Stimulated activated CD4-positive, alpha-beta T cell treated with anti-CD3 and anti-CD28 coated beads, Interleukin-12 subunit alpha, Interleukin-12 subunit beta, amount 100 ng/mL, for 24 hours (primary cell): Measurements from ENCODE around the gene HM13.
"Not testable (repeated sequence)": the region's sequence is repeated elsewhere in the genome, so short reads cannot be mapped to it uniquely, and the experiment has no call there.

Experiments used
- DNase-seq, 2 experiments: peaks; one replicate each; pipeline ENCODE4 v3.0.0-alpha.2; 2020; ENCODE audit warnings: low read depth in 2 of 2

Gene HM13

DNA sequence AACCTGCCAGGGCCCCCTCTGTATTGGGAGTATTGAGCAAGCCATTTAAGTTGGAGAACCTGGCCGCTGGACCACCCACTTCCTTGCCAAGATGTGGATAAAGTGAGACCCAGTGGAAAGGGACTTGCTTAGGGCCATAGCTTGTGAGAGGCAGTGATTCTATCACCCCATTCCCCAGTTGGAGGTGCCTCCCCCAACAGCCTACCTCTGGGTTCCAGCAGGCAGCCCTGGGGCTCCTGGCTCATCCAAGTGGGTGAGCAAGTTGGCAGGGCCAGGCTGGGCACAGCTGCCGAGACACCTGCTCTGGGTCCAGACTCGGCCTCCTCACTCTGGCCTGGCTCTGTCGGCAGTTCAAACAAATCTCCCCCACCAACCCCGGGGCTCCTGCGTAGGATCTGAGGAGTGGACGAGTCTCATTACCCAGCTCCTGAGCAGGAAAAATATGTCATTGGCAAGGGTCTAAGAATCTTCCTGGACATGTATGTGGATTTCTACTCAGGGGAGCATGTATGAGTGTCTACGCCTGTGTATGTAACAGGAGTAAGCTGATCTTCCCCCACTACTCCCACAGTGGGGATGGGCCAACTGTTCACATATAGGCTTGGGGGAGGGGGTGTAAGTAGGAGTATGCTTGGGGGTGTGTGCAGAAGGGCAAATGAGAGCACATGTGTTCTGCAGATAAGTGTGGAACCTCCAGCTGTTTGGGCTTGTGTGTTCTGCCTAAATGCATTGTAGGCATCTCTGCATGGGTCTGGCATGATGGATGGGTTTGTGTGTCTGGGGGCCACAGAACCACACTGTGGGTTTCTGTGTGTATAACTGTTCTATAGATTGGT, 92.8 kb downstream of the HM13 start:
- no peak for DNase-seq

DNA sequence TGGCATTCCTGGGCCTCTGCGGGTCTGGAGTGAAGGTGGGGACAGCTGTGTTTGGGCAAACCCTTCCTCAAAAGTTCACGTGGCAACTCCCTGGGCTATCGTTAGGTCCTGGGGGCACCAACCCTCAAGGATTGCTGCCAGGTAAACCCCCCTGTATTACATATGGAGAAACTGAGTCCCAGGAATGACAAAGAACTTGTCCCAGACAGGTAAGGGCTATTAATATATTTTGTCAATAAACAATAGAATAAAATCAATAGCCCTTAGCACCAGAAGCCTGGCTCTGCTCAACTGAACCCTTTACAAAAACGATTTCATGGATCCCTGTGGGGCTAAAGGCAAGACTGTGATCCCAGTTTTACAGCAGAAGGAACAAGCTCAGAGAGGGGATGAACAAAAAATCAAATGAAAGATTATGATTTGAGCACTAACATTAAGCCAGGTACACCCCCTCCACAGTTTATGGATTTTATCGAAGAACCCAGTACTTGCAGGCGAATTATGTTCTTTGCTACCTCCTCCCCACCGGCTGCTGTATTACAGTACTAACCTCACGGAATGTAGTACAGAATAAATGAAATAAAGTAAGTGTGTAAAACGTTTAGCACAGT, 93.5 kb downstream of the HM13 start:
- no peak for DNase-seq

DNA sequence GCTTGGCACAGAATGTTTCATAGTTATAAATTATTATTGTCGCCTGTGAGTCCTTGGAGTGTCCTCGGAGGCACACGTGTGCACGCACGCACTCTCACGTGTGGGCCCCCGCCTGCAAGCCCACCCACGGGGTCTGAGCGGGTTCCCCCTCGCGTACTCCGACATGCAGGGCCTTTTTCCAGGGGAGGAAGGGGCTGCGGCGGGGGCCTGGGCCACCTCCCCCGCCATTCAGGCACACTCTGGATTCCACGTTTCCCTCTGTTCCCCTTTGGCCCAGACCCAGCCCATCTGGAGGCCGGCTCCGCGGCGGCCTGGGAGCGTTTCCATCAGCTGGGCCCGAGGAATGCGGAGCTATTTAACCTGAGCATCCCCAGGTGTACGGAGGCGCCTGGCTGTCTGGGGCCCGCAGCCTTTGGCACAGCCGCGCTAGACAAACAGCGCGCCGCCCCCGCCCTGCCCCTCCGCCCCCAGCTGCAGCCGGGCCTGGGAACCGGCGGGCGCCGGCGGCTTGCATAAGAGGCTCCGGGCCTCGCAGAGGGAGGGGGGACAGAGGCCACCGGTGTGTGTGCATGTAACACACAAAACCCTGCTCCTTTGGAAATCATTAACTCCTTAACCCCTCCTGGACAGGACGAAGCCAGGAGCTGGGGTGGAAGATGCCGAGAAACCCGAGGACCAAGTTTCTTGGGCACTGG, 94.2 kb downstream of the HM13 start:
- DNase-seq = no peak

DNA sequence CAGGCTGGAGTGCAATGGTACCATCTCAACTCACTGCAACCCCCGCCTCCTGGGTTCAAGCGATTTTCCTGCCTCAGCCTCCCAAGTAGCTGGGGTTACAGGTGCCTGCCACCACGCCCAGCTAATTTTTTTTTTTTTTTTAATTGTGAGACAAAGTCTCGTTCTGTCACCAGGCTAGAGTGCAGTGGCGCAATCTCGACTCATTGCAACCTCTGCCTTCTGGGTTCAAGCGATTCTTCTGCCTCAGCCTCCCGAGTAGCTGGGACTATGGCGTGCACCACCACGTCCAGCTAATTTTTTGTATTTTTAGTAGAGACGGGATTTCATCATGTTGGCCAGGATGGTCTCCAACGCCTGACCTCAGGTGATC, 98.0 kb downstream of the HM13 start:
- not testable (repeated sequence) for DNase-seq

DNA sequence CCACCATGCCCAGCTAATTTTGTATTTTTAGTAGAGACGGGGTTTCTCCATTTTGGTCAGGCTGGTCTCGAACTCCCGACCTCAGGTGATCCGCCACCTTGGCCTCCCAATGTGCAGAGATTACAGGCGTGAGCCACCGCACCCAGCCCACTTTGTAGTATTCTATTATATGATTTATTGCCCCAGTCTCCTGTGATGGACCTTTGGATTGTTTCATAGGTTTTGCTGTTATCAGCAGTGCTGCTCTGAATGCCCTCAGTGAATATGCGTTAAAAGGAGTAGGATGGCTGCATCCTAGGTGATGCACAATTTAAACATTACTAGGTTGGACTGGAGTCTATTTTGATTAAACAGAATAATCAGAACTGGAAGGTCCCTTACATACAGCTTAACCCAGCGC, 101.2 kb downstream of the HM13 start:
- DNase-seq = no peak

DNA sequence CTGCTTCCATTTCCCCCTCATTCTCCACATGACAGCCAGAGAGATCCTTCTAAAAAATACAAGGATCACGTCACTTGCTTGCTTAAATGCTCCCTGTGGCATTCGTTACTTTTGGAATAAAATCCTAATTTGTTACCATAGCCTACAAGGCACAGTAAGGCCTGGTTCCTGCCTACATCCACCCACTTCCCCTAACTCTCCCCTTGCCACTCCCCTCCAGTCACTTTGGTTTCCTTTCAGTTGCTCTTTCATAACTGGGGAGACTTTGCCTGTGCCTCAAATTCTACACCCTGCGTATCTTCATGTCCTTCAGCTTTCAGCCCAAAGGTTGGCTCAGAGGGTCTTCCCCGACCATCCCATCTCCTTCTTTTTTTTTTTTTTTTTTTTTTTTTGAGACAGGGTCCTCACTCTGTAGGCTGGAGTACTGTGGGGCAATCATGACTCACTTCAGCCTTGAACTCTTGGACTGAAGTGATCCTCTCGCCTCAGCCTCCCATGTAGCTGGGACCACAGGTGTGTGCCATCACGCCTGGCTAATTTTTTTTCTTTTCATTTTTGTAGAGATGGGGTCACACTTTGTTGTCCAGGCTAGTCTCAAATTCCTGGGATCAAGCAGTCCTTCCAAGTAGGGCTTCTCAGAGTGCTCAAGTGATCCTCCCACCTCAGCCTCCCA, 103.3 kb downstream of the HM13 start:
- DNase-seq = no peak
